GM23248 (cell line): Measurements from ENCODE around the gene PDIA5. TPM values are rescaled to one million over a fixed set of nuclear protein-coding genes. Genes with fewer than 3 reads are reported as not detected.

Experiments used
- DNase-seq: peaks from one replicate; pipeline ENCODE4 v3.0.0-alpha.2; 2015
- H2AFZ ChIP-seq: fragments of 200-600 bp; sonication (generic); 2 replicates; pipeline ENCODE4 v1.6.1; 2016; ENCODE audit warnings: antibody characterized with exemption
- H3F3A ChIP-seq: fragments of 200-600 bp; sonication (generic); 2 replicates; pipeline ENCODE4 v1.6.1; 2016; ENCODE audit warnings: mild to moderate bottlenecking, antibody characterized with exemption, mixed run types; ENCODE audit not compliant: insufficient read depth
- H3K27ac ChIP-seq: fragments of 200-600 bp; sonication (generic); 2 replicates; pipeline ENCODE4 v1.5.1; 2016; ENCODE audit warnings: mild to moderate bottlenecking
- H3K27me3 ChIP-seq: fragments of 200-600 bp; sonication (generic); replicated peaks from 2 replicates; pipeline ENCODE4 v1.6.1; 2016; ENCODE audit warnings: mild to moderate bottlenecking; ENCODE audit not compliant: insufficient read depth
- H3K36me3 ChIP-seq: fragments of 200-600 bp; sonication (generic); 2 replicates; pipeline ENCODE4 v1.6.1; 2016; ENCODE audit warnings: low read depth, mild to moderate bottlenecking
- H3K4me1 ChIP-seq: fragments of 200-600 bp; sonication (generic); 2 replicates; pipeline ENCODE4 v1.6.1; 2016; ENCODE audit warnings: mild to moderate bottlenecking; ENCODE audit not compliant: insufficient read depth
- H3K4me2 ChIP-seq: fragments of 200-600 bp; sonication (generic); one replicate; pipeline ENCODE4 v1.6.1; 2016; ENCODE audit warnings: mild to moderate bottlenecking; ENCODE audit not compliant: unreplicated experiment
- H3K4me3 ChIP-seq: fragments of 200-600 bp; sonication (generic); 2 replicates; pipeline ENCODE4 v1.5.1; 2016; ENCODE audit warnings: mild to moderate bottlenecking
- H3K79me2 ChIP-seq: fragments of 200-600 bp; sonication (generic); 2 replicates; pipeline ENCODE4 v1.6.1; 2016; ENCODE audit warnings: mild to moderate bottlenecking; ENCODE audit not compliant: insufficient read depth
- H3K9ac ChIP-seq: fragments of 200-600 bp; sonication (generic); 2 replicates; pipeline ENCODE4 v1.6.1; 2016; ENCODE audit warnings: mild to moderate bottlenecking
- H3K9me2 ChIP-seq: fragments of 200-600 bp; sonication (generic); 2 replicates; pipeline ENCODE4 v1.6.1; 2016; ENCODE audit warnings: mixed run types, mild to moderate bottlenecking, moderate library complexity; ENCODE audit not compliant: insufficient read depth
- H3K9me3 ChIP-seq: fragments of 200-600 bp; sonication (generic); one replicate; pipeline ENCODE4 v1.6.1; 2017; ENCODE audit warnings: low read depth
- H4K20me1 ChIP-seq: fragments of 200-600 bp; sonication (generic); 2 replicates; pipeline ENCODE4 v1.6.0; 2016; ENCODE audit not compliant: insufficient read depth
- EZH2 ChIP-seq: fragments of 200-600 bp; sonication (generic); IDR thresholded peaks from 2 replicates; pipeline ENCODE4 v1.6.1; 2018; ENCODE audit warnings: antibody characterized with exemption, mild to moderate bottlenecking; ENCODE audit not compliant: insufficient read depth, poor library complexity, severe bottlenecking
- EZH2phosphoT487 ChIP-seq: fragments of 200-600 bp; sonication (generic); IDR thresholded peaks from 2 replicates; pipeline ENCODE4 v1.6.1; 2018; ENCODE audit warnings: antibody characterized with exemption, moderate library complexity, mild to moderate bottlenecking, low read depth; ENCODE audit not compliant: insufficient read depth
- WGBS, 2 experiments: methylation state at CpG; one replicate each; pipeline ENCODE4 v1.1.6; 2015 to 2017; ENCODE audit warnings: low lambda C conversion rate in 2 of 2, low coverage in 1 of 2; ENCODE audit errors: missing lambda C conversion rate in 2 of 2; 5-methylcytosine and 5-hydroxymethylcytosine counted together
- in situ Hi-C: fragments of 300-500 bp; cut with MboI; formaldehyde crosslinking; loops from 2 replicates; pipeline ENCODE4 v1.15.0; 2020
- polyA plus RNA-seq: library from polyadenylated mRNA; unstranded; fragments of >200 nt; fragmentation: Nextera tagmentation; extraction: Ambion mirVana; gene quantifications from 2 replicates; pipeline ENCODE4 v1.2.1, GENCODE V29; 2016
- total RNA-seq: library from RNA; depleted of rRNA; stranded (reverse); fragments of >200 nt; shearing (Covaris generic); gene quantifications from 2 replicates; pipeline ENCODE4 v1.2.3, GENCODE V29; 2014

The PDIA5 gene
- total and polyA plus RNA-seq, 2 experiments from 2014 or later: 49.1 to 57.3 TPM

DNA sequence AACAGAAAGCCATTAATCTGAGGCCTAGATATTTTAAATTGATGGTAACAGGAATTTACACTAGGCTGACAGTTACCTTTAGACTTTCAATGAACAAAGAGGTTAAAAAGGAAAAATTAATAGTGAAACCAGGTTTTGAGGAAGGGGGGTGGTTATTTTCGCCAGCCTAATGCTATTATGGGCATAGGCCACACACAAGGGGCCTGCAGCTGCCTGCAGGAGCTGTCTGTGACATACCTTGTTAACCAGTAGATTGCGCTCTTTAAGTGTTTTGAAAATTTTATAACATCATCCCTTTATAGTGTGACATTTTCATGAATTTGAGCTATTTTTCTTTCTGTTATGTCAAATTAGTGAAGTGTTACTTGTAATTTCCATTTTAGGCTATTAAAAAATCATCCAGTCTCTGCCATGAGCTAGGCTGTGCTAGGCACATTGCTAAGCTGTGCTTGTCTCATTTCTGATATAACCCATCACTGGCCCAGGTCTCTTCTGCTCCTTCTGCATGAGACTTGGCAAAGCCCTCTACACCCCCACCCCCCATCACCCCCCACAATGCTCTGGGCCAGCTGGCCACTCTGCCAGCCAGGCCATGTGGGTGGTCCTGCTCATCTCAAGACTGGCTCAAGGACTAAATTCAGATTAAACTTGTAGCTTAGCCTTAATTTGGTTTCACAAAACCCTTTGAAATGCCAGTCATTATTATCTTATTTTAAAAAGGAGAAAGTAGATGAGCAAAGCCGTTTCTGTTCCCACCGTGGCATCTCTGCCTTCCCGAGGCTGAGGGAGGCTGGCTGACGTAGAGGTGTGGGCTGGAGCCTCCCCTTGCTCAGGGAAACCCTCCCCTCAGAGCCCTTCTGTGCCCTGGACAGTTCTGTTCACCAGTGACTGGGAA, 86.5 kb downstream of the PDIA5 start:
- Histone ChIP-seq H3K4me3 (no peak overlapping the region), H3K79me2 (no peaks in the 10 kb centered on the region), H3K4me1 (no peaks in the 10 kb centered on the region), H3F3A (no peaks in the 10 kb centered on the region), H3K9me3 (no peaks in the 10 kb centered on the region), H3K36me3 (0 out of 2 replicates have a peak, but pooled peaks cover 14% of the 10 kb centered on the region), H3K27me3 (no peaks in the 10 kb centered on the region), H2AFZ (no peak overlapping the region), H3K9ac (no peak overlapping the region), H3K27ac (no peak overlapping the region), H4K20me1 (no peaks in the 10 kb centered on the region), H3K9me2 (no peaks in the 10 kb centered on the region), H3K4me2 (no peak overlapping the region)
- TF ChIP-seq EZH2phosphoT487 (no peak), EZH2 (no peak)
- WGBS, 2 experiments: 85 to 88% methylated on average over 6 of the region's 6 CpGs
- no peak for DNase-seq
- in situ Hi-C loops: no loop called here

DNA sequence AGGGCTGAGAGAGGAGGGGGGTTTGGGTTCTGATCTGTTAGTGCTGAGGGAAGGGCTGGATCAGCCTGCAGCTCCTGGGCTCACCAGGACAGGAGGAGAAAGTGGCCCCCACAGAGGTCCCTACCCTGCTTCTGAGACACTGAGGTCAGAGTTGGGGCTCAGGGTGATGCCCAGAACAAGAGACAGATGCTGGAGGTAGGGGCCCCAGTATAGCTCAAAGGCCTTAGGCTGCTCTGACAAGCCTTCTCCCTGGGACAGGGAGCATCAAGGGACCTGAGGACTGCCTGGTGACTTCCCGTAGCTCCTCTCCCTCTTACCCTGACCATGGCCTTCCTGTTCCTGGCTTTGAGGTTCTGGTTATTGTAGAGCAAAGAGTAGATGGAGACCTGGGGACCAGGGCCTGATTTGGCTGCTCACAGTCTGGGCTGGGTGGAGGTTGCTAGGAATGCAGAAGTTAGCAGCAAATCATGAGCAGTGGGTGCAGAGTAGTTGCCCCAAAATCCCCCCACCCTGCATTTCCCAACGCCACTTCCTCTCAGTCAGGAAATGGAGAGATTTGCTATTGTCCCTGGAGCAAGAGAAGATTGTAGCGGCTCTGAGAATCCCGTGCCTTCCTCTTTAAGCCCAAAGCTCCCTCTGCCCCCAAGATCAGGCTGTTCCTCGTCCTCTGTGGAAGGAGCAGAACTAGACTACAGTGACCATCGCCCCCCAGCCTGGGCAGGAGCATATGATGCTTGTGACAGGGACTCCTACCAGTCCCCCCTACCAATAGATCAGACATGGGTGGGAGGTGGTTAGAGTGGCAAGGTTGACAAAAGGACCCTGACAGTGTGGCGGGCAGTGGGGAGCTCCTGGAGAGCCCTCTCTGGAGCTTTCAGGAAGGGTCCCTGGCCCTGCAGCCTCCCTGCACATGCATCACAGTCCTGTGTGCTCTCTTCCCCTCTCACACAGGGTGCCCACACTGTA, 87.5 kb downstream of the PDIA5 start:
- TF ChIP-seq EZH2 (no peak), EZH2phosphoT487 (no peak)
- Histone ChIP-seq H3K4me2 (no peak overlapping the region), H3K36me3 (0 out of 2 replicates have a peak, but pooled peaks cover 14% of the 10 kb centered on the region), H3K9me3 (no peaks in the 10 kb centered on the region), H3K9me2 (no peaks in the 10 kb centered on the region), H3F3A (no peaks in the 10 kb centered on the region), H3K4me1 (no peaks in the 10 kb centered on the region), H4K20me1 (no peaks in the 10 kb centered on the region), H2AFZ (no peak overlapping the region), H3K4me3 (no peak overlapping the region), H3K27me3 (no peaks in the 10 kb centered on the region), H3K27ac (no peak overlapping the region), H3K9ac (no peak overlapping the region), H3K79me2 (no peaks in the 10 kb centered on the region)
- no peak for DNase-seq
- in situ Hi-C loops: no loop called here
- WGBS, 2 experiments: 96% methylated on average over 7 of the region's 7 CpGs

DNA sequence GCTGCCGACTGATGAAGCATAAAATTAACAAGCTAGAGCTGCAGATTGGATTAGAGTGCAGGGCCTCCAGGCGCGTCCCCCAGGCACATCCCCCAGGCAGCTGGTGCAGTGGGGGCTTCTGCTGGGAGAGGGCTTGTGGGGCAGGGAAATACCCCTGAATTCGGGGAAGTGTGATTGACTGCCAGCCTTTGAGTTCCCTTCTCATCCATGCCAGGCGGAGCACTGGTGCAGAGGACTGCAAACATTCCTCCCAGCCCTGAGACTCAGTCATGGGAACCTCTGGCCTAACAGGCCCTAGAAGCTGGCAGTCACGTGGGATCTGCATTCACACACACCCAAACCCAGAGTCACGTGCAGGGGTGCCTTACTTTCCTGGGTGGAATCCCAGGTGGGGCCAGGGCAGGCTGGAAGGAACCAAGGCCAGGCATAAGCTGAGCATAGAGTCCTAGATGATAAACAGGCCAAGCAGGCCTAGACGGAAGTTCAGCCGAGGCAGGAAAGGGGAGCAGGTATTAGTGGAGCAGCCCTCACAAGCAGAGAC, 88.7 kb downstream of the PDIA5 start:
- Histone ChIP-seq H3K9me2 (no peaks in the 10 kb centered on the region), H3K79me2 (no peaks in the 10 kb centered on the region), H3K4me2 (no peak overlapping the region), H2AFZ (no peak overlapping the region), H3K27ac (no peak overlapping the region), H3F3A (peaks cover 8% of the 10 kb centered on the region), H3K4me1 (peaks cover 8% of the 10 kb centered on the region; the same call in 1 of the 2 replicates), H3K9me3 (no peaks in the 10 kb centered on the region), H3K4me3 (no peak overlapping the region), H3K36me3 (0 out of 2 replicates have a peak, but pooled peaks cover 10% of the 10 kb centered on the region), H4K20me1 (no peaks in the 10 kb centered on the region), H3K9ac (no peak overlapping the region), H3K27me3 (no peaks in the 10 kb centered on the region)
- 87 to 93% methylated on average over 8 to 9 of the region's 9 CpGs for WGBS, 2 experiments
- in situ Hi-C loops: no loop called here
- DNase-seq: no peak
- no peak for TF ChIP-seq EZH2phosphoT487
- no peak for TF ChIP-seq EZH2
